Gastroesophageal sphincter (tissue), 3 donors: ENCODE data around the gene RFX8.

Source experiments
- CTCF ChIP-seq, 4 experiments: fragments of 200-600 bp in 2 of 4; fragments of 450-650 bp in 2 of 4; sonication (generic) in 1 of 4; IDR thresholded peaks; one replicate each; pipeline ENCODE4 v1.5.1; 2017 to 2019; ENCODE audit warnings: antibody characterized with exemption in 4 of 4, mild to moderate bottlenecking in 2 of 4, moderate library complexity in 2 of 4
- EP300 ChIP-seq: sonication (generic); formaldehyde crosslinking; IDR thresholded peaks from one replicate; pipeline ENCODE4 v1.6.1; 2017; ENCODE audit warnings: antibody characterized with exemption, mild to moderate bottlenecking
- POLR2A ChIP-seq, 2 donors: fragments of 450-650 bp; IDR thresholded peaks; one replicate each; pipeline ENCODE4 v1.6.1; 2017; ENCODE audit warnings: antibody characterized with exemption in 2 of 2, mild to moderate bottlenecking in 2 of 2, moderate library complexity in 1 of 2
- POLR2AphosphoS5 ChIP-seq: sonication (generic); formaldehyde crosslinking; IDR thresholded peaks from one replicate; pipeline ENCODE4 v1.6.1; 2017; ENCODE audit warnings: antibody characterized with exemption

DNA sequence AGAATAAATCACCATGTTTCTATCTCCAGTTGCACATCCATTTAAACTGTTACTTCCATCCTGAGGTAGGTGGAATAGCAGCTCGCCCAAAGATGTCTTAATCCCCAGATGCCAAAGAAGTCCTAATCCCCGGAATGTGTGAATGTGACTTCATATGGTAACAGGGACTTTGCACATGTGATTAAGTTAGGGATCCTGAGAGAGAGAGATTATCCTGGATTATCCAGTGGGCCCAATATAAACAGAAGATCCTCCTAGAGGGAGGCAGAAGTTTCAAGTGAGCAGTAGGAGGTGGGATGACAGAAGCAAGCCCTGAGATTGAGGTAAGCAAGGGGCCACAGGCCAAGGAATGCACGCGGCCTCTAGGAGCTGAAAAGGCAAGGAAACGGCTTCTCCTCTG is 107.4 kb downstream of the RFX8 start:
- TF ChIP-seq CTCF (IDR thresholded peaks at IDR 0.05) (no peak), POLR2A (IDR thresholded peaks at IDR 0.05) (no peak), EP300 (no peak), POLR2AphosphoS5 (no peak)
